PFSK-1 (cell line): ENCODE results near the gene TBC1D2.

Source experiments
- FOXP2 ChIP-seq: optimal IDR thresholded peaks from 2 replicates; pipeline ENCODE3; 2011; ENCODE audit warnings: borderline replicate concordance, control low read depth, inconsistent platforms; ENCODE audit not compliant: insufficient read depth; ENCODE audit errors: extremely low read length, extremely low read depth
- POLR2AphosphoS5 ChIP-seq: IDR thresholded peaks from 2 replicates; pipeline ENCODE4 v1.6.1; 2012; ENCODE audit warnings: low read depth, mild to moderate bottlenecking, control low read depth, low read length, moderate library complexity
- SIN3A ChIP-seq: IDR thresholded peaks from 2 replicates; pipeline ENCODE4 v1.6.1; 2012; ENCODE audit warnings: mild to moderate bottlenecking, low read length, moderate library complexity, borderline replicate concordance; ENCODE audit not compliant: insufficient read depth
- TAF1 ChIP-seq: IDR thresholded peaks from 2 replicates; pipeline ENCODE4 v1.6.1; 2012; ENCODE audit warnings: low read length, control low read depth, borderline replicate concordance; ENCODE audit not compliant: insufficient read depth
- TF ChIP-seq, protein P1 (sequence below), 2 experiments: IDR thresholded peaks; 2 replicates each; pipeline versions ENCODE4 v1.6.1 to v1.8.0; 2011 to 2012; ENCODE audit warnings: low read depth in 2 of 2, low read length in 2 of 2, control low read depth in 1 of 2, inconsistent platforms in 1 of 2, mild to moderate bottlenecking in 1 of 2, moderate library complexity in 1 of 2; ENCODE audit not compliant: insufficient read depth in 1 of 2

TBC1D2 gene

DNA sequence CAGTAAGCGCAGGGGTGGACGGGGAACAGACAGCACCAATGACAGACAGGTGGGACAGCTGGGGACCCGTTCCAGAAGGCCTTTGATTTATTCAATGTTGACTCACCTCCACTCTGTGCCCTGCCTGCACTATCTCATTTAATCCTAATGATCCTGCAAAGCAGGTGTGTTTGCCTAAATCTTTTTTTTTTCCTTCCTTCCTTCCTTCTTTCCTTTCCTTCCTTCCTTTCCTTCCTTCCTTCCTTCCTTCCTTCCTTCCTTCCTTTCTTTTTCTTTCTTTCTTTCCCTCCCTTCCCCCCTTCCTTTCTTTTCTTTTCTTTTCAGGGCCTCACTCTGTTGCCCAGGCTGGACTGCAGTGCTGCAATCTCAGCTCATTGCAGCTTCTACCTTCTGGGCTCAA is 45.9 kb downstream of the TBC1D2 start:
- TF ChIP-seq TAF1 = no peak
- no peak for TF ChIP-seq FOXP2
- no peak for TF ChIP-seq SIN3A
- TF ChIP-seq, protein P1, sequence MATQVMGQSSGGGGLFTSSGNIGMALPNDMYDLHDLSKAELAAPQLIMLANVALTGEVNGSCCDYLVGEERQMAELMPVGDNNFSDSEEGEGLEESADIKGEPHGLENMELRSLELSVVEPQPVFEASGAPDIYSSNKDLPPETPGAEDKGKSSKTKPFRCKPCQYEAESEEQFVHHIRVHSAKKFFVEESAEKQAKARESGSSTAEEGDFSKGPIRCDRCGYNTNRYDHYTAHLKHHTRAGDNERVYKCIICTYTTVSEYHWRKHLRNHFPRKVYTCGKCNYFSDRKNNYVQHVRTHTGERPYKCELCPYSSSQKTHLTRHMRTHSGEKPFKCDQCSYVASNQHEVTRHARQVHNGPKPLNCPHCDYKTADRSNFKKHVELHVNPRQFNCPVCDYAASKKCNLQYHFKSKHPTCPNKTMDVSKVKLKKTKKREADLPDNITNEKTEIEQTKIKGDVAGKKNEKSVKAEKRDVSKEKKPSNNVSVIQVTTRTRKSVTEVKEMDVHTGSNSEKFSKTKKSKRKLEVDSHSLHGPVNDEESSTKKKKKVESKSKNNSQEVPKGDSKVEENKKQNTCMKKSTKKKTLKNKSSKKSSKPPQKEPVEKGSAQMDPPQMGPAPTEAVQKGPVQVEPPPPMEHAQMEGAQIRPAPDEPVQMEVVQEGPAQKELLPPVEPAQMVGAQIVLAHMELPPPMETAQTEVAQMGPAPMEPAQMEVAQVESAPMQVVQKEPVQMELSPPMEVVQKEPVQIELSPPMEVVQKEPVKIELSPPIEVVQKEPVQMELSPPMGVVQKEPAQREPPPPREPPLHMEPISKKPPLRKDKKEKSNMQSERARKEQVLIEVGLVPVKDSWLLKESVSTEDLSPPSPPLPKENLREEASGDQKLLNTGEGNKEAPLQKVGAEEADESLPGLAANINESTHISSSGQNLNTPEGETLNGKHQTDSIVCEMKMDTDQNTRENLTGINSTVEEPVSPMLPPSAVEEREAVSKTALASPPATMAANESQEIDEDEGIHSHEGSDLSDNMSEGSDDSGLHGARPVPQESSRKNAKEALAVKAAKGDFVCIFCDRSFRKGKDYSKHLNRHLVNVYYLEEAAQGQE (IDR thresholded peaks at IDR 0.05; ENCODE audit: insufficient read depth in 1 of 2, low read depth in 2 of 2, low read length in 2 of 2) = no peak
- TF ChIP-seq POLR2AphosphoS5 = no peak

DNA sequence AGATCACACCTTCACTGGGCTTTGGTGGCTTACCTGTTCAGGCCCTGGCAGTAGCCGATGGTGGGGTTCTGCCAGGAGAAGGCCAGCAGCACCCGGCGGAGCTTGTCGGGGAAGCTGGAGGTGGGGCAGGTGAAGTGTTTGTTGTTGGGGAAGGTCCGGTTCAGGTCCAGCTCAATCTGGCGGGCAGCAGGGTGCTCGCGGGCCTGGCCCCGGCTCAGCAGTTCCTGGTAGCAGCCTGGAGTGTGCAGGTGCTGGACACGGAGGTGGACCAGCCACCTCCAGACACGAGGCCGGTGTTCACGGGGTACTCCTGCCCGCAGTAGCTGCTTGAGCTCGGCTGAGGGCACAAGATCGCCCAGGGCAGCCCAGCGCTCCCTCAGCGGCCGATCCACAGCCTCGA is 46.8 kb downstream of the TBC1D2 start:
- TF ChIP-seq FOXP2 (no peak), SIN3A (no peak), TAF1 (no peak), POLR2AphosphoS5 (no peak)
- TF ChIP-seq, protein P1 (IDR thresholded peaks at IDR 0.05; ENCODE audit: insufficient read depth in 1 of 2, low read depth in 2 of 2, low read length in 2 of 2) = no peak

DNA sequence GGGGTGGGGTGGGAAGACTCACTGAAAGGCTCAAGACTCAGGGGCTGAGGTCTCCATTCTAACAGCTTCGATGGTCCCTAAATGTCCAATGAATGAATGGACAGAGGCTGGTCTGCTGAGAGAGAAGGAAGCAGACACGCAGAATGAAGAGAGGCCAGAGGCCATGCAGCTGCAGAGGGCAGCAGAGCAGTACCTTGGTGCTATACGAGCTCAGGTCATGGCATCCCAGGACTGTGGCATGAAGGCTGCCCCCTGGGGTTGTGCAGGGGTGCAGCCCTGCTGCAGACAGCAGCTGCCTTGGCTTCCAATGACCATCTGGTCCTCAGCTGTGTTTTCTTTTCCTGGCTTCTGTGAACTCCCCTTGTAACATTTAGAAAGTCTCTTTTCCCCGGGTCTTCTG is 47.8 kb downstream of the TBC1D2 start:
- TF ChIP-seq, protein P1 (IDR thresholded peaks at IDR 0.05; ENCODE audit: insufficient read depth in 1 of 2, low read depth in 2 of 2, low read length in 2 of 2) = no peak
- TF ChIP-seq SIN3A (no peak), FOXP2 (no peak), TAF1 (no peak), POLR2AphosphoS5 (no peak)

DNA sequence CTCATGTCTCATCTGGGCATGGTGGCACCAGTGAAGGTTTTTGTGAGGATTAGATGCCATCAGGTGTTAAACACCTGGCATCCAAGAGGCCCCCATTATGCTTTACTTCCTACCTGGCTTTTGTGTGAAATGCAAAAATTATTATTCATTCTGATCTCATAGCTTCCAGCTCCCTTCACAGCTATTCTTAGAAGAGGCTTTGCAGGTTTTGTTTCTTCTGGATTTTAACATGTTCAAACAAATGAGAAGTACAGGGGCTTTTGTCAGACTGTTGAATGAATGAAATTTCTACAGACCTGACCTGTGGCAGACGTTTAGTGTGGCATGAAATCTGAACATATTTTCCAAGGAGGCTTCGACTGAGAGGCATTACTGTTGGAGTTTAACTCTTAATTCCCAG is 48.7 kb downstream of the TBC1D2 start:
- TF ChIP-seq, protein P1 (IDR thresholded peaks at IDR 0.05; ENCODE audit: insufficient read depth in 1 of 2, low read depth in 2 of 2, low read length in 2 of 2) = no peak
- TF ChIP-seq SIN3A (no peak), FOXP2 (no peak), TAF1 (no peak), POLR2AphosphoS5 (no peak)

DNA sequence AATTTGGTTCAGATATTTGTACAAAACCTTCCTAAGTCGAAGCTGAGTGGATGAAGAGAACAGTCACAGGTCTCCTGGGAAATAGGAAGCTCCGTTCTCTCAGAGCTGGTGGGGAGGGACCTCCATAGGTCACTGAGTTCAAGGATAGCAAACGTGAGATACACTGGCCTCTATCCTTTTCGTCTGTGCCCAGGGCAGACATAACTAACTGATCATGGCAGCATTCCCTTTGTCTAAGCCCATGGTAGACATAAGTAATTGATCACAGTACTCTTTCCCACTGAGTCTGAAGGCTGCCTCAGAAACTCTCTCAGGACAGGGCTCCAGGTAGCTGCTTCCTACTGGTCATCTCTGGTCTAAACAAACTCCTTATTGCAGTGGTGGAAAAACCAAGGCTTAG is 50.8 kb downstream of the TBC1D2 start:
- TF ChIP-seq FOXP2 (no peak), TAF1 (no peak), SIN3A (no peak), POLR2AphosphoS5 (no peak)
- TF ChIP-seq, protein P1 (IDR thresholded peaks at IDR 0.05; ENCODE audit: insufficient read depth in 1 of 2, low read depth in 2 of 2, low read length in 2 of 2) = no peak
